ENCODE measurements around the gene TRPM2.

DNA sequence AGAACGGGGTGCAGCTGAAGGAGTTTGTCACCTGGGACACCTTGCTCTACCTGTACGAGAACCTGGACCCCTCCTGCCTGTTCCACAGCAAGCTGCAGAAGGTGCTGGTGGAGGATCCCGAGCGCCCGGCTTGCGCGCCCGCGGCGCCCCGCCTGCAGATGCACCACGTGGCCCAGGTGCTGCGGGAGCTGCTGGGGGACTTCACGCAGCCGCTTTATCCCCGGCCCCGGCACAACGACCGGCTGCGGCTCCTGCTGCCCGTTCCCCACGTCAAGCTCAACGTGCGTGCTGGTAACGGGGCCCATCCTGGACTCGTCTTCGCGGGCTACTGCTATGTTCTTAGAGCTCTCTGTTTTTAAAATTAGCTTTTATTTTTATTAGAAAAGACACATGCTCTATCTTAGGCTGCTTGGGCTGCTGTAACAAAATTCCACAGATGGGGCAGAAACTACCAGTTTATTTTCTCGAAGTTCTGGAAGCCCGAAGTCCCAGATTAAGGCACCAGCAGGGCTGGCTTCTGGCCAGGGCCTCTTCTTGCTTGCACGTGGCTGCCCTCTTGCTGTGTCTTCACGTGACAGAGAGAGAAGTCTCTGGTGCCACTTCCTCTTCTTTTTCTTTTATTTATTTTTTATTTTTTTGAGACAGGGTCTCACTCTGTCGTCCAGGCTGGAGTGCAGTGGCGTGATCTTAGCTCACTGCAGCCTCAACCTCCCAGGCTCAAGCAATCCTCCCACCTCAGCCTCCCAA is 38.1 kb downstream of the TRPM2 start:
- TF ChIP-seq, protein P1, sequence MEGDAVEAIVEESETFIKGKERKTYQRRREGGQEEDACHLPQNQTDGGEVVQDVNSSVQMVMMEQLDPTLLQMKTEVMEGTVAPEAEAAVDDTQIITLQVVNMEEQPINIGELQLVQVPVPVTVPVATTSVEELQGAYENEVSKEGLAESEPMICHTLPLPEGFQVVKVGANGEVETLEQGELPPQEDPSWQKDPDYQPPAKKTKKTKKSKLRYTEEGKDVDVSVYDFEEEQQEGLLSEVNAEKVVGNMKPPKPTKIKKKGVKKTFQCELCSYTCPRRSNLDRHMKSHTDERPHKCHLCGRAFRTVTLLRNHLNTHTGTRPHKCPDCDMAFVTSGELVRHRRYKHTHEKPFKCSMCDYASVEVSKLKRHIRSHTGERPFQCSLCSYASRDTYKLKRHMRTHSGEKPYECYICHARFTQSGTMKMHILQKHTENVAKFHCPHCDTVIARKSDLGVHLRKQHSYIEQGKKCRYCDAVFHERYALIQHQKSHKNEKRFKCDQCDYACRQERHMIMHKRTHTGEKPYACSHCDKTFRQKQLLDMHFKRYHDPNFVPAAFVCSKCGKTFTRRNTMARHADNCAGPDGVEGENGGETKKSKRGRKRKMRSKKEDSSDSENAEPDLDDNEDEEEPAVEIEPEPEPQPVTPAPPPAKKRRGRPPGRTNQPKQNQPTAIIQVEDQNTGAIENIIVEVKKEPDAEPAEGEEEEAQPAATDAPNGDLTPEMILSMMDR (IDR thresholded peaks at IDR 0.05): no peak
- TF ChIP-seq POLR2AphosphoS5 (IDR thresholded peaks at IDR 0.05; ENCODE audit: low read depth, low read length) (no peak), SIN3A (IDR thresholded peaks at IDR 0.05; ENCODE audit: borderline replicate concordance, insufficient read depth, low read depth, low read length) (no peak)
- TF ChIP-seq, protein P2, sequence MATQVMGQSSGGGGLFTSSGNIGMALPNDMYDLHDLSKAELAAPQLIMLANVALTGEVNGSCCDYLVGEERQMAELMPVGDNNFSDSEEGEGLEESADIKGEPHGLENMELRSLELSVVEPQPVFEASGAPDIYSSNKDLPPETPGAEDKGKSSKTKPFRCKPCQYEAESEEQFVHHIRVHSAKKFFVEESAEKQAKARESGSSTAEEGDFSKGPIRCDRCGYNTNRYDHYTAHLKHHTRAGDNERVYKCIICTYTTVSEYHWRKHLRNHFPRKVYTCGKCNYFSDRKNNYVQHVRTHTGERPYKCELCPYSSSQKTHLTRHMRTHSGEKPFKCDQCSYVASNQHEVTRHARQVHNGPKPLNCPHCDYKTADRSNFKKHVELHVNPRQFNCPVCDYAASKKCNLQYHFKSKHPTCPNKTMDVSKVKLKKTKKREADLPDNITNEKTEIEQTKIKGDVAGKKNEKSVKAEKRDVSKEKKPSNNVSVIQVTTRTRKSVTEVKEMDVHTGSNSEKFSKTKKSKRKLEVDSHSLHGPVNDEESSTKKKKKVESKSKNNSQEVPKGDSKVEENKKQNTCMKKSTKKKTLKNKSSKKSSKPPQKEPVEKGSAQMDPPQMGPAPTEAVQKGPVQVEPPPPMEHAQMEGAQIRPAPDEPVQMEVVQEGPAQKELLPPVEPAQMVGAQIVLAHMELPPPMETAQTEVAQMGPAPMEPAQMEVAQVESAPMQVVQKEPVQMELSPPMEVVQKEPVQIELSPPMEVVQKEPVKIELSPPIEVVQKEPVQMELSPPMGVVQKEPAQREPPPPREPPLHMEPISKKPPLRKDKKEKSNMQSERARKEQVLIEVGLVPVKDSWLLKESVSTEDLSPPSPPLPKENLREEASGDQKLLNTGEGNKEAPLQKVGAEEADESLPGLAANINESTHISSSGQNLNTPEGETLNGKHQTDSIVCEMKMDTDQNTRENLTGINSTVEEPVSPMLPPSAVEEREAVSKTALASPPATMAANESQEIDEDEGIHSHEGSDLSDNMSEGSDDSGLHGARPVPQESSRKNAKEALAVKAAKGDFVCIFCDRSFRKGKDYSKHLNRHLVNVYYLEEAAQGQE (IDR thresholded peaks at IDR 0.05; ENCODE audit: insufficient read depth in 1 of 2, low read depth in 2 of 2, low read length in 1 of 2): no peak
